ENCODE results near the gene FGL2.
"Not testable (repeated sequence)": the region's sequence is repeated elsewhere in the genome, so short reads cannot be mapped to it uniquely, and the experiment has no call there.

The FGL2 gene

DNA sequence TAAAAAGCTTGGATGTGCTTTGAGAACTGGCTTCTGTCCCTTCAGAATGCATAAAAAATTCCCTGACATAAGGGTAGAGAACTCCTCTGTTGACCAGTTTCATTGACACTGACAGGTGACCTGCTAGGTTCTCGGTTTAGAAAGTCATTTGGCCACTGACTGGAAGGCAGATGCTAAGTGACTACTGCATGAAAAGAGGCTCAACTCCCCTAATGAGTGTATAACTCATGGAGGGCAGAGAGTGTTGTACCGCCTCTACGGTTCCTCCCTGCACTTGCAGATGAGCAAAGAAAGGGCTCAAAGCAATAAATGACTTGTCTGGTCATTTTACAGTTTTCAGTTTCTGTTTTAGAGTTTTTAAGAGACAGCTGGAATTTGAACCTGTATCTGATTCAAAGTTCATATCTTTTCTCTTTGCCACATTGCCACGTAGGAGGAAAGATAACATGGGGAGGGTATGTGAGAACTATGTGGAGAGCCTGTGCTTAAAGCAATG lies 2.9 kb upstream of the FGL2 start:
- in situ Hi-C loops (cut with HindIII; ENCODE audit: low pct_unique_long_range_greater_than_20kb, low sequenced_read_pairs): no loop called here
- TF ChIP-seq JUND (IDR thresholded peaks at IDR 0.05; ENCODE audit: low read depth): no peak
- DNase-seq (ENCODE audit: low read depth in 1 of 2, low spot score in 1 of 2): no peak

GRCh38 chr7:77200542-77200941 lies 923 bp upstream of the FGL2 start:
- no peak for TF ChIP-seq JUND (IDR thresholded peaks at IDR 0.05; ENCODE audit: low read depth)
- in situ Hi-C loops (cut with HindIII; ENCODE audit: low pct_unique_long_range_greater_than_20kb, low sequenced_read_pairs): no loop called here
- no peak for DNase-seq (ENCODE audit: low read depth in 1 of 2, low spot score in 1 of 2)

GRCh38 chr7:77197141-77197540 lies 2.5 kb downstream of the FGL2 start:
- in situ Hi-C loops (cut with HindIII; ENCODE audit: low pct_unique_long_range_greater_than_20kb, low sequenced_read_pairs): no loop called here
- no peak for DNase-seq (ENCODE audit: low read depth in 1 of 2, low spot score in 1 of 2)
- no peak for TF ChIP-seq JUND (IDR thresholded peaks at IDR 0.05; ENCODE audit: low read depth)

- no peak for TF ChIP-seq JUND (IDR thresholded peaks at IDR 0.05; ENCODE audit: low read depth)
- in situ Hi-C loops (cut with HindIII; ENCODE audit: low pct_unique_long_range_greater_than_20kb, low sequenced_read_pairs): no loop called here
- no peak for DNase-seq (ENCODE audit: low read depth in 1 of 2, low spot score in 1 of 2)
Observed at GRCh38 chr7:77188731-77189437, 10.7 kb downstream of the FGL2 start.

DNA sequence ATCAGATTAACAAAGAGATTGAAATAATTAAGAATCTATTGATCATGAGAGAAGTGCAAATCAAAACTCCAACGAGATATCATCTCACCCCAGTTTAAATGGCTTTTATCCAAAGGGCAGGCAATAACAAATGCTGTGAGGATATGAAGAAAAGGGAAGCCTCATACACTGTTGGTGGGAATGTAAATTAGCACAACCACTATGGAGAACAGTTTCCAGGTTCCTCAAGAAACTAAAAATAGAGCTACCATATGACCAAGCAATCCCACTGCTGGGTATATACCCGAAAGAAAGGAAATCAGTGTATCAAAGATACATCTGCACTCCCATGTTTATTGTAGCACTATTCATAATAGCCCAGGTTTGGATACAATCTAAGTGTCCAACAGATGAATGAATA lies 13.8 kb downstream of the FGL2 start:
- TF ChIP-seq JUND (IDR thresholded peaks at IDR 0.05; ENCODE audit: low read depth): no peak
- in situ Hi-C loops (cut with HindIII; ENCODE audit: low pct_unique_long_range_greater_than_20kb, low sequenced_read_pairs): no loop called here
- no peak for DNase-seq (ENCODE audit: low read depth in 1 of 2, low spot score in 1 of 2)

DNA sequence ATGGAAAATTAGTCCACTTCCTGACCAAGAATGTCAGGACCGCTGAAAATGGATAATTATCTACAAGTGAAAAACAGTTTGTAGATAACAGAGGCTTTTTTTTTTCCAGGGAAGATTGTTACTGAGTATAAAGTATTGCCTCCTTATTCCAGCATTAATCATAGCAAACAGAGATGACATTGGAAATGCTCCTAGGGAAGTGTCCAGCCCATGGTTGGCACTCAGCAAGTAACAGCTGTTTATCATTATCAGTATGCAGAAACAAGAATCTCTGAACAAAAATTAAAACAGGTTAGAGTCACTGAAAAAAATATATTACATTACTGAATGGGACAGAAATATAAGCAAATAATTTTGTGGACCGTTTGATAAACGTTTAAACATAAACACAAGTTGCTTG lies 14.6 kb downstream of the FGL2 start:
- TF ChIP-seq JUND (IDR thresholded peaks at IDR 0.05; ENCODE audit: low read depth): no peak
- in situ Hi-C loops (cut with HindIII; ENCODE audit: low pct_unique_long_range_greater_than_20kb, low sequenced_read_pairs): no loop called here
- DNase-seq (ENCODE audit: low read depth in 1 of 2, low spot score in 1 of 2): no peak

GRCh38 chr7:77184463-77184862 lies 15.2 kb downstream of the FGL2 start:
- TF ChIP-seq JUND (IDR thresholded peaks at IDR 0.05; ENCODE audit: low read depth): no peak
- in situ Hi-C loops (cut with HindIII; ENCODE audit: low pct_unique_long_range_greater_than_20kb, low sequenced_read_pairs): no loop called here
- no peak for DNase-seq (ENCODE audit: low read depth in 1 of 2, low spot score in 1 of 2)

- TF ChIP-seq JUND (IDR thresholded peaks at IDR 0.05; ENCODE audit: low read depth): no peak
- in situ Hi-C loops (cut with HindIII; ENCODE audit: low pct_unique_long_range_greater_than_20kb, low sequenced_read_pairs): no loop called here
- no peak for DNase-seq (ENCODE audit: low read depth in 1 of 2, low spot score in 1 of 2)
Observed at GRCh38 chr7:77182261-77182660, 17.4 kb downstream of the FGL2 start.

GRCh38 chr7:77181734-77182133 lies 17.9 kb downstream of the FGL2 start:
- no peak for TF ChIP-seq JUND (IDR thresholded peaks at IDR 0.05; ENCODE audit: low read depth)
- no peak for DNase-seq (ENCODE audit: low read depth in 1 of 2, low spot score in 1 of 2)
- in situ Hi-C loops (cut with HindIII; ENCODE audit: low pct_unique_long_range_greater_than_20kb, low sequenced_read_pairs): no loop called here

- no peak for DNase-seq (ENCODE audit: low read depth in 1 of 2, low spot score in 1 of 2)
- no peak for TF ChIP-seq JUND (IDR thresholded peaks at IDR 0.05; ENCODE audit: low read depth)
- in situ Hi-C loops (cut with HindIII; ENCODE audit: low pct_unique_long_range_greater_than_20kb, low sequenced_read_pairs): no loop called here
Observed at GRCh38 chr7:77181015-77181595, 18.5 kb downstream of the FGL2 start.

- DNase-seq (ENCODE audit: low read depth in 1 of 2, low spot score in 1 of 2); in situ Hi-C loops (cut with HindIII; ENCODE audit: low pct_unique_long_range_greater_than_20kb, low sequenced_read_pairs): not testable (repeated sequence)
Observed at GRCh38 chr7:77178024-77178423, 21.6 kb downstream of the FGL2 start.

- in situ Hi-C loops (cut with HindIII; ENCODE audit: low pct_unique_long_range_greater_than_20kb, low sequenced_read_pairs): not testable (repeated sequence)
Observed at GRCh38 chr7:77177321-77177904, 22.2 kb downstream of the FGL2 start.

DNA sequence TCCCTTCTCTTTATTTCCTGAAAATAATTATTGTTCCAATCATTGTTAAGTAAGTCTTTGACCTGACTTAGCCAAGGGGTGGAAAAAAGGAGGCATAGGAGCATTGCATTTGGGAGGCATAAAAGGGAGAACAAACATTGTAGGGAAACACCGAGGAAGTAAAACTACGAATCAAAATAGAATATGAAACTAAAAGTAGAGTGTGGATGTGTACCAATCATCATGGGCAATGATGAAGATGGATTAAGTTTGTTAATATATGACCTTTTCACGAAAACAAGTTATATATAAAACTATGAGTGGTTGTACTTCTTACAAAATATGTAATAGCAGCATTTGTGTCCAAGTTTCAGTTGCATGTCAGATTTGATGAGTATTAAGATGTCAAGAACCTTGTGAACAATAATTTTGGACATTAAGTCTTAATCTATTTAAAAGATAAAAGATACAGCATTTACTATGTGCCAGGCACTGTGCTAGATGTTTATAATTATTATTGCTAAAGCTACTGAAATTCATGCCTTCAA lies 24.3 kb downstream of the FGL2 start:
- DNase-seq (ENCODE audit: low read depth in 1 of 2, low spot score in 1 of 2); in situ Hi-C loops (cut with HindIII; ENCODE audit: low pct_unique_long_range_greater_than_20kb, low sequenced_read_pairs): not testable (repeated sequence)

More at GRCh38 chr7:77177321-77177904, 22.2 kb downstream of the FGL2 start:
- DNase-seq (ENCODE audit: low read depth in 1 of 2, low spot score in 1 of 2): not testable (repeated sequence)

GRCh38 chr7:77174418-77174817 lies 25.2 kb downstream of the FGL2 start:
- in situ Hi-C loops (cut with HindIII; ENCODE audit: low pct_unique_long_range_greater_than_20kb, low sequenced_read_pairs); DNase-seq (ENCODE audit: low read depth in 1 of 2, low spot score in 1 of 2): not testable (repeated sequence)

DNA sequence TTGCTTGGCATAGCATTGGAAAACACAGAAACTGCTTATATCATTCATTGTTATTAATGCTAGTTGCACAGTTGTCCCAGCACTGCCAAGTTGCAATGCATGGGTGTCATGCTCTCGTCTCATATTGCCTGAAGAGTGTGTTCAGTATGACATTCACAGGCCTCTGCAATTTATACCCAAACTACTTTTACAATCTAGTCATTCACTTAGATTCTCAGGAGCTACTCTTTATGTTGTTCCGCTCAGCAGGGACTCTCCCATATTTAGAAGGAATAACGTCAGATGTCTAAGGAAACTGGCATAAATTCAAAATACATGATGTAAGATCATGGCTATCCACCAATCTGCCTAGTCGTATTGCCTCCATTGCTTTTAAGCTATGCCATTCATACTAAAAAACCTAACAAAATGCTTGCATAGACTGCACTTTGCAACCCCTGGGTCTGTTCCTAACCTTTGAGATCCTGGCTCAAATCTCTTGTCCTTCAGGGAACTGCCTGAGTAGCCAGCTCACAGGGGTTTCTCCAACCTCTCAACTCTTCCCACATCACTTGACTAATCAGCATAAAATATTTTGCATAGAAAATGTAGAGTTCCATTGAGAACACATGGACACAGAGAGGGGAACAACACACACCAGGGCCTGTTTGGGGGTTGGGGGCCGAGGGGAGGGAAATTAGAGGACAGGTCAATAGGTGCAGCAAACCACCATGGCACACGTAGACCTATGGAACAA lies 27.0 kb downstream of the FGL2 start:
- DNase-seq (ENCODE audit: low read depth in 1 of 2, low spot score in 1 of 2); in situ Hi-C loops (cut with HindIII; ENCODE audit: low pct_unique_long_range_greater_than_20kb, low sequenced_read_pairs): not testable (repeated sequence)

- in situ Hi-C loops (cut with HindIII; ENCODE audit: low pct_unique_long_range_greater_than_20kb, low sequenced_read_pairs); DNase-seq (ENCODE audit: low read depth in 1 of 2, low spot score in 1 of 2): not testable (repeated sequence)
Observed at GRCh38 chr7:77171073-77171472, 28.5 kb downstream of the FGL2 start.
